HCT116 (cell line): ENCODE results near the gene FRMD8. TPM values are rescaled to one million over a fixed set of nuclear protein-coding genes. Genes with fewer than 3 reads are reported as not detected.

Experiments
- ATAC-seq: fragments of 200-7000 bp; cut with Tn5 transposase; 2 replicates; pipeline ENCODE4 v1.9.1; 2020; ENCODE audit warnings: mild to moderate bottlenecking, moderate library complexity
- BruUV-seq: library from RNA; stranded (reverse); fragments of 400-500 nt; replicated peaks from 2 replicates; lab custom pipeline; 2021; lab: Mats Ljungman, UMichigan
- CTCF ChIA-PET: fragments of 300-600 bp; sonication (Branson Sonifier 250); formaldehyde crosslinking; loops from one replicate; lab custom pipeline; 2021; ENCODE audit warnings: antibody characterized with exemption; lab: Charles Lee
- POLR2A ChIA-PET: fragments of 300-600, 350-600 bp; sonication (Branson Sonifier 250); formaldehyde crosslinking; loops from one replicate; lab custom pipeline; 2021; ENCODE audit warnings: antibody characterized with exemption; lab: Charles Lee
- RAD21 ChIA-PET, 2 experiments: fragments of 300-600 bp; sonication (Branson Sonifier 250); formaldehyde crosslinking; loops; one replicate each; lab custom pipeline; 2023; ENCODE audit warnings: low total read pairs in 2 of 2; ENCODE audit not compliant: uncharacterized antibody in 2 of 2, unreplicated experiment in 2 of 2, low non-redundant PET in 1 of 2; lab: Charles Lee
- DNase-seq: peaks from one replicate; pipeline ENCODE4 v3.0.0-alpha.2; 2010; ENCODE audit warnings: low read depth, low spot score
- H2AFZ ChIP-seq: fragments of 200-600 bp; shearing (Covaris generic), sonication (generic); 2 replicates; pipeline ENCODE4 v1.6.1; 2017; ENCODE audit warnings: low read depth, mixed run types, mixed read lengths, antibody characterized with exemption, low read length; ENCODE audit not compliant: poor library complexity, severe bottlenecking
- H3K27ac ChIP-seq: 2 replicates; pipeline ENCODE4 v1.5.1; 2012; ENCODE audit warnings: low read depth, low read length
- H3K27me3 ChIP-seq: fragments of 200-600 bp; sonication (generic); 2 replicates; pipeline ENCODE4 v1.6.1; 2016; ENCODE audit warnings: mixed run types, low read length, mixed read lengths; ENCODE audit not compliant: insufficient read depth
- H3K36me3 ChIP-seq, 2 experiments: fragments of 200-500 bp in 1 of 2; fragments of 200-600 bp in 1 of 2; sonication (Bioruptor generic) in 1 of 2; sonication (generic) in 1 of 2; 2 replicates each; pipeline versions ENCODE4 v1.5.1 to v1.6.1; 2014 to 2016; ENCODE audit warnings: low read length in 2 of 2, inconsistent platforms in 1 of 2, mixed read lengths in 1 of 2, mixed run types in 1 of 2; ENCODE audit not compliant: insufficient read depth in 2 of 2, control insufficient read depth in 1 of 2
- H3K4me1 ChIP-seq, 2 experiments: fragments of 200-600 bp in 1 of 2; sonication (generic) in 1 of 2; 2 replicates each; pipeline versions ENCODE4 v1.5.1 to v1.6.1; 2012 to 2017; ENCODE audit warnings: low read length in 2 of 2, inconsistent platforms in 1 of 2, mild to moderate bottlenecking in 1 of 2, mixed read lengths in 1 of 2, mixed run types in 1 of 2, moderate library complexity in 1 of 2; ENCODE audit not compliant: insufficient read depth in 2 of 2, control insufficient read depth in 1 of 2
- H3K4me2 ChIP-seq: fragments of 200-600 bp; sonication (generic); 2 replicates; pipeline ENCODE4 v1.6.1; 2017; ENCODE audit warnings: mixed run types, low read length, mixed read lengths
- H3K4me3 ChIP-seq, 2 experiments: fragments of 200-600 bp in 1 of 2; sonication (generic) in 1 of 2; replicated peaks in 1 of 2; 2 replicates each; pipeline ENCODE4 v1.5.1; 2011 to 2016; ENCODE audit warnings: low read length in 2 of 2, control low read depth in 1 of 2, low read depth in 1 of 2, mild to moderate bottlenecking in 1 of 2, mixed read lengths in 1 of 2, mixed run types in 1 of 2
- H3K79me2 ChIP-seq: fragments of 200-600 bp; sonication (generic); 2 replicates; pipeline ENCODE4 v1.6.1; 2017; ENCODE audit warnings: mild to moderate bottlenecking, mixed run types, low read length, moderate library complexity, mixed read lengths; ENCODE audit not compliant: insufficient read depth
- H3K9ac ChIP-seq: fragments of 200-600 bp; sonication (generic); 2 replicates; pipeline ENCODE4 v1.6.1; 2016; ENCODE audit warnings: low read length, mixed read lengths
- H3K9me2 ChIP-seq: fragments of 200-600 bp; sonication (generic), shearing (Covaris generic); 2 replicates; pipeline ENCODE4 v1.6.1; 2017; ENCODE audit warnings: mixed run types, mild to moderate bottlenecking, moderate library complexity; ENCODE audit not compliant: insufficient read depth
- H3K9me3 ChIP-seq, 2 experiments: fragments of 200-500 bp in 1 of 2; fragments of 200-600 bp in 1 of 2; sonication (Bioruptor generic) in 1 of 2; sonication (generic) in 1 of 2; 2 replicates each; pipeline ENCODE4 v1.6.1; 2014 to 2017; ENCODE audit warnings: low read length in 2 of 2, mixed read lengths in 2 of 2, inconsistent platforms in 1 of 2, low read depth in 1 of 2, mild to moderate bottlenecking in 1 of 2, mixed run types in 1 of 2, moderate library complexity in 1 of 2; ENCODE audit not compliant: control insufficient read depth in 1 of 2, insufficient read depth in 1 of 2
- H4K20me1 ChIP-seq: fragments of 200-600 bp; sonication (generic), shearing (Covaris generic); 2 replicates; pipeline ENCODE4 v1.6.1; 2017; ENCODE audit warnings: mixed run types, mild to moderate bottlenecking, moderate library complexity; ENCODE audit not compliant: insufficient read depth
- CBX3 ChIP-seq: IDR thresholded peaks from 2 replicates; pipeline ENCODE4 v1.6.1; 2012; ENCODE audit warnings: low read depth
- EZH2 ChIP-seq: fragments of 200-600 bp; sonication (generic); IDR thresholded peaks from 2 replicates; pipeline ENCODE4 v1.6.1; 2017; ENCODE audit warnings: antibody characterized with exemption, mixed run types
- EZH2phosphoT487 ChIP-seq: fragments of 200-600 bp; IDR thresholded peaks from 2 replicates; pipeline ENCODE4 v1.6.1; 2018; ENCODE audit warnings: antibody characterized with exemption, borderline replicate concordance
- JUND ChIP-seq: IDR thresholded peaks from 2 replicates; pipeline ENCODE4 v1.6.1; 2012
- RAD21 ChIP-seq: IDR thresholded peaks from 2 replicates; pipeline ENCODE4 v1.6.1; 2012; ENCODE audit warnings: low read depth, mild to moderate bottlenecking
- TCF7L2 ChIP-seq: IDR thresholded peaks from 2 replicates; pipeline ENCODE4 v1.7.0; 2011; ENCODE audit warnings: borderline replicate concordance, inconsistent platforms; ENCODE audit not compliant: insufficient read depth, insufficient read length; ENCODE audit errors: extremely low read depth
- intact Hi-C: fragments of 100-400 bp; cut with micrococcal nuclease; formaldehyde crosslinking; loops from 2 replicates; pipeline ENCODE4 v1.10.0; 2022
- total RNA-seq: library from RNA; stranded (reverse); gene quantifications from one replicate; pipeline ENCODE4 v1.2.1, GENCODE V29; 2021; ENCODE audit not compliant: unreplicated experiment
- TF ChIP-seq, protein P1 (sequence below): IDR thresholded peaks from 2 replicates; pipeline ENCODE4 v1.6.1; 2011; ENCODE audit warnings: mild to moderate bottlenecking, low read length, moderate library complexity; ENCODE audit not compliant: insufficient replicate concordance; ENCODE audit errors: extremely low read depth

FRMD8 gene
- total RNA-seq, 1 experiment from 2014 or later = 35.8 TPM

DNA sequence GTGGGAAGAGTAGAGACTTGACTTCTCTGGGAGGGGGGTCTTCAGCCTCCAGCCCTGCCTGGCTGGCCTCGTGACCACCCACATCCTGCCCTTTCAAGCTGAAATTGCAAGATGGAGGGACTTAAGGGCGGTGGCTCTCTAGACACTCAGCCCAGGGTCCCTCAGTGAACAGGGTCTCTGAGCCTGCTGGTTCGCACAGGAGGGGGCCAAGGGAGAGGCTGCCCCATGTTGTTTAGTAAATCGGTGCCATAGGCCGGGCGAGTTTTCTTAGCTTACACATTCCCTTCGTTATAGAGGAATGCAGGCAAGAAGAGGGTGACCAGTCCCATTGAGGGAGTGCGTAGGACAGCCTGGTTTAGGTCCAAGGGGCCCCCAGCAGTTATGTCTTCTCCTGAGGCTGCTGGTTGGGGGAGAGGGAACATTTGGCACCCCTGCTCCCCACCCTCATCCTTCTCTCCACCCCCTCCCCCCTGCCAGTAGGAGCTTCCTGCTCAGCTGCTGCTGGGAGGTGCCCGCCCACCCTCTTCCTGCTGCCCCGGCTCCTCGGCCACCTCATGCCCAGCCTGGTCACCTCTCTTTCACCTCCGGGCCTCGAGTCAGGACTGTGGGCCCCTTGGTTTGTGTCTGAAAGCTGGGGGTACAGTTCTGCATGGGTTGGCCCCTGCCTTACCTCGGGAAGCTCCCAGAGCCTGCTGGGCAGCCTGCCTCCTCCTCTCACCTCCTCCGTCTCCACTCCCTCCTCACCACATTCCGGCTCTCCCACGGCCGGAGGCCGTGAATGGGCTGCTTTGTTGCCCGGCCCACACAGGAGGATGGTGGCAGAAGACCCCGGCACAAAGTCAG lies 3.9 kb downstream of the FRMD8 start:
- peak overlapping the region; percentile 12 for H3K4me2 ChIP-seq
- no TSS peak for BruUV-seq
- H3K36me3 ChIP-seq = peaks cover 0 to 18% of the 10 kb centered on the region in 2 experiments; a peak in 3 of 4 replicates
- intact Hi-C loops = no loop called here
- peak overlapping the region; percentile 17; the same call in 1 of the 2 replicates for H3K9ac ChIP-seq
- no peak for ATAC-seq
- RAD21 ChIA-PET = no interaction called here
- DNase-seq = no peak
- peaks cover 27% of the 10 kb centered on the region; the same call in 1 of the 2 replicates for H3K79me2 ChIP-seq
- no peaks in the 10 kb centered on the region for H3K9me3 ChIP-seq
- H3K4me3 ChIP-seq = no peak overlapping the region
- no peaks in the 10 kb centered on the region for H3K27me3 ChIP-seq
- H4K20me1 ChIP-seq = no peaks in the 10 kb centered on the region
- H2AFZ ChIP-seq = no peak overlapping the region
- TF ChIP-seq EZH2 (no peak), RAD21 (no peak), TCF7L2 (no peak), EZH2phosphoT487 (no peak), CBX3 (no peak), JUND (no peak)
- TF ChIP-seq, protein P1, sequence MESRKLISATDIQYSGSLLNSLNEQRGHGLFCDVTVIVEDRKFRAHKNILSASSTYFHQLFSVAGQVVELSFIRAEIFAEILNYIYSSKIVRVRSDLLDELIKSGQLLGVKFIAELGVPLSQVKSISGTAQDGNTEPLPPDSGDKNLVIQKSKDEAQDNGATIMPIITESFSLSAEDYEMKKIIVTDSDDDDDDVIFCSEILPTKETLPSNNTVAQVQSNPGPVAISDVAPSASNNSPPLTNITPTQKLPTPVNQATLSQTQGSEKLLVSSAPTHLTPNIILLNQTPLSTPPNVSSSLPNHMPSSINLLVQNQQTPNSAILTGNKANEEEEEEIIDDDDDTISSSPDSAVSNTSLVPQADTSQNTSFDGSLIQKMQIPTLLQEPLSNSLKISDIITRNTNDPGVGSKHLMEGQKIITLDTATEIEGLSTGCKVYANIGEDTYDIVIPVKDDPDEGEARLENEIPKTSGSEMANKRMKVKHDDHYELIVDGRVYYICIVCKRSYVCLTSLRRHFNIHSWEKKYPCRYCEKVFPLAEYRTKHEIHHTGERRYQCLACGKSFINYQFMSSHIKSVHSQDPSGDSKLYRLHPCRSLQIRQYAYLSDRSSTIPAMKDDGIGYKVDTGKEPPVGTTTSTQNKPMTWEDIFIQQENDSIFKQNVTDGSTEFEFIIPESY = no peak
- POLR2A ChIA-PET = interaction anchor here (0.7 to 1.3 kb wide), 4 partner anchors 9 to 248 kb away, joined by 3 to 4 read pairs (median 3); no protein-coding TSS in a partner anchor
- CTCF ChIA-PET = interaction anchor here (1.1 kb wide), 1 partner anchor 79 kb away, joined by 3 read pairs; no protein-coding TSS in a partner anchor
- H3K4me1 ChIP-seq = peaks cover 7 to 33% of the 10 kb centered on the region in 2 experiments
- H3K9me2 ChIP-seq = no peaks in the 10 kb centered on the region
- peak overlapping the region; percentile 46; the same call in 1 of the 2 replicates for H3K27ac ChIP-seq
